Activated CD4-positive, alpha-beta T cell treated with anti-CD3 and anti-CD28 coated beads, Interleukin-2, amount 10 ng/mL, durations not matched to agents 7 days and 5 days (primary cell): ENCODE data around the gene RAI1. TPM values are rescaled to one million over a fixed set of nuclear protein-coding genes. Genes with fewer than 3 reads are reported as not detected.

Source experiments
- CTCF ChIA-PET: fragments of 350-600 bp; sonication (Branson Sonifier 250); formaldehyde crosslinking; loops from one replicate; lab custom pipeline; 2021; ENCODE audit warnings: antibody characterized with exemption; lab: Charles Lee
- POLR2A ChIA-PET: fragments of 350-600 bp; sonication (Branson Sonifier 250); formaldehyde crosslinking; loops from one replicate; lab custom pipeline; 2021; ENCODE audit warnings: antibody characterized with exemption; lab: Charles Lee
- DNase-seq: peaks from one replicate; pipeline ENCODE4 v3.0.0-alpha.2; 2020
- H3K27ac Mint-ChIP-seq: one replicate; pipeline ENCODE4 v1.8.0; 2021; ENCODE audit warnings: mild to moderate bottlenecking, moderate library complexity, mixed read lengths
- H3K27me3 Mint-ChIP-seq: one replicate; pipeline ENCODE4 v1.8.0; 2021; ENCODE audit warnings: mixed read lengths
- H3K36me3 Mint-ChIP-seq: one replicate; pipeline ENCODE4 v1.8.0; 2021; ENCODE audit warnings: low read depth, mixed read lengths
- H3K4me1 Mint-ChIP-seq: one replicate; pipeline ENCODE4 v1.8.0; 2021; ENCODE audit warnings: mixed read lengths
- H3K4me3 Mint-ChIP-seq: one replicate; pipeline ENCODE4 v1.8.0; 2021; ENCODE audit warnings: mild to moderate bottlenecking, moderate library complexity, mixed read lengths
- H3K9me3 Mint-ChIP-seq: one replicate; pipeline ENCODE4 v1.8.0; 2021; ENCODE audit warnings: mixed read lengths
- total RNA-seq, 2 experiments: library from RNA; stranded (reverse); gene quantifications; one replicate each; pipeline ENCODE4 v1.2.3, GENCODE V29; 2021

Gene RAI1
- total RNA-seq, 2 experiments from 2014 or later, result 18.1 to 18.5 TPM

- POLR2A ChIA-PET, result interaction anchor here (0.7 kb wide), 1 partner anchor 15 kb away, joined by 3 read pairs; no protein-coding TSS in a partner anchor
- H3K27ac Mint-ChIP-seq, result no peak overlapping the region
Observed at GRCh38 chr17:17845046-17845775, 164.0 kb downstream of the RAI1 start.

GRCh38 chr17:17846003-17846402 is 164.7 kb downstream of the RAI1 start:
- Mint-ChIP-seq H3K27me3 (no peaks in the 10 kb centered on the region), H3K27ac (peak overlapping the region; percentile 25), H3K4me3 (no peak overlapping the region), H3K4me1 (peaks cover 53% of the 10 kb centered on the region), H3K36me3 (peaks cover 9% of the 10 kb centered on the region), H3K9me3 (no peaks in the 10 kb centered on the region)
- DNase-seq, result no peak
- ChIA-PET CTCF (interaction anchor here (0.6 to 1.3 kb wide), 5 partner anchors 9 to 33 kb away, joined by 3 to 5 read pairs (median 4); no protein-coding TSS in a partner anchor), POLR2A (no interaction called here)

More at GRCh38 chr17:17845046-17845775, 164.0 kb downstream of the RAI1 start:
- Mint-ChIP-seq H3K27me3 (no peaks in the 10 kb centered on the region), H3K4me3 (no peak overlapping the region), H3K4me1 (peaks cover 49% of the 10 kb centered on the region), H3K9me3 (no peaks in the 10 kb centered on the region), H3K36me3 (peaks cover 7% of the 10 kb centered on the region)
- CTCF ChIA-PET, result interaction anchor here (0.6 to 1.3 kb wide), 5 partner anchors 9 to 170 kb away, joined by 3 to 5 read pairs (median 4); no protein-coding TSS in a partner anchor
- DNase-seq, result no peak

- peaks cover 9% of the 10 kb centered on the region for H3K36me3 Mint-ChIP-seq
- no peak for DNase-seq
- H3K27me3 Mint-ChIP-seq, result no peaks in the 10 kb centered on the region
- ChIA-PET POLR2A (no interaction called here), CTCF (interaction anchor here (4.9 kb wide), 1 partner anchor 9 kb away, joined by 32 read pairs; the partner anchor contains the start of gene SREBF1)
- no peaks in the 10 kb centered on the region for H3K9me3 Mint-ChIP-seq
- H3K4me3 Mint-ChIP-seq, result no peak overlapping the region
- H3K27ac Mint-ChIP-seq, result peak overlapping the region; percentile 62
- H3K4me1 Mint-ChIP-seq, result peaks cover 57% of the 10 kb centered on the region
Observed at GRCh38 chr17:17846645-17847044, 165.4 kb downstream of the RAI1 start.

DNA sequence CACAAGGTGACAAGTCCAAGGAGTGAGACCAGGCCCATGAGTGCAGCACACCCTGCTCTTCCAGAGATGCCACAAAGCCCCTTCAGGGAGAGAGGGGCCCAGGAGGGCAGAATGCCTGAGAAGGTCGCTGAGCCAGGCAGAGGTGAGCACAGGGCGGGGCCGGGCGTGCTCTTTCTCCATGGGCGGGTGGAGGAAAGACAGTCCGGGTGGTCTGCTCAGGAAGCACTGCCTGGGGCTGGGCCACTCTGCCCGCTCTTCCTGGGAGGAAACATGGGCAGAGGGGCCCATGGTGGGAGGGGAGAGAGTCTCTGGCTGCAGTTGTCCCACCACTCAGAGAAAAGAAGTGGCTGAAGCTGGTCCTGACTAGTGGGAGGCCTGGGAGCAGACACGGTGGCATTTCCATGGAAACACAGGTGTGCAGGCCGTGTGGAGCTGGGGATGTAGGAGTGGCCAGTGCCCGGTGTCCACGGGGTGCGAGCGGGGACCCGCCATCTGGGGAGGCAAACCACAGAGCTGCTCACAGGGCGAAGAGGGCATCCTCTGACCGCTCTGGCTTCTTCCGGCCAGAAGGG is 165.9 kb downstream of the RAI1 start:
- H3K4me3 Mint-ChIP-seq, result no peak overlapping the region
- POLR2A ChIA-PET, result no interaction called here
- no peaks in the 10 kb centered on the region for H3K9me3 Mint-ChIP-seq
- peak overlapping the region; percentile 62 for H3K27ac Mint-ChIP-seq
- H3K27me3 Mint-ChIP-seq, result no peaks in the 10 kb centered on the region
- peaks cover 13% of the 10 kb centered on the region for H3K36me3 Mint-ChIP-seq
- CTCF ChIA-PET, result interaction anchor here (1.3 to 4.9 kb wide), 3 partner anchors 10 to 178 kb away, joined by 3 to 32 read pairs (median 12); partner anchors contain the start of gene SREBF1
- no peak for DNase-seq
- H3K4me1 Mint-ChIP-seq, result peaks cover 62% of the 10 kb centered on the region

- no peak for DNase-seq
- peaks cover 65% of the 10 kb centered on the region for H3K4me1 Mint-ChIP-seq
- peaks cover 15% of the 10 kb centered on the region for H3K36me3 Mint-ChIP-seq
- H3K4me3 Mint-ChIP-seq, result no peak overlapping the region
- ChIA-PET CTCF (interaction anchor here (1.1 to 4.9 kb wide), 6 partner anchors 10 to 186 kb away, joined by 3 to 32 read pairs (median 8); partner anchors contain the start of gene SREBF1), POLR2A (interaction anchor here (1.0 kb wide), 1 partner anchor 11 kb away, joined by 3 read pairs; the partner anchor contains the start of gene SREBF1)
- H3K27me3 Mint-ChIP-seq, result no peaks in the 10 kb centered on the region
- H3K9me3 Mint-ChIP-seq, result no peaks in the 10 kb centered on the region
- peak overlapping the region; percentile 62 for H3K27ac Mint-ChIP-seq
Observed at GRCh38 chr17:17847726-17848125, 166.5 kb downstream of the RAI1 start.

GRCh38 chr17:17848311-17849082 is 167.2 kb downstream of the RAI1 start:
- DNase-seq, result no peak
- peaks cover 16% of the 10 kb centered on the region for H3K36me3 Mint-ChIP-seq
- H3K4me1 Mint-ChIP-seq, result peaks cover 69% of the 10 kb centered on the region
- H3K4me3 Mint-ChIP-seq, result peak overlapping the region; percentile 63
- ChIA-PET CTCF (interaction anchor here (1.1 to 4.9 kb wide), 10 partner anchors 11 to 185 kb away, joined by 3 to 32 read pairs (median 4); partner anchors contain the start of gene SREBF1), POLR2A (interaction anchor here (1.0 to 1.5 kb wide), 2 partner anchors 10 to 12 kb away, joined by 3 to 6 read pairs; partner anchors contain the start of gene SREBF1)
- no peaks in the 10 kb centered on the region for H3K27me3 Mint-ChIP-seq
- no peaks in the 10 kb centered on the region for H3K9me3 Mint-ChIP-seq
- H3K27ac Mint-ChIP-seq, result peak overlapping the region; percentile 96

- Mint-ChIP-seq H3K36me3 (peaks cover 18% of the 10 kb centered on the region), H3K4me3 (peak overlapping the region; percentile 63), H3K27me3 (no peaks in the 10 kb centered on the region), H3K9me3 (no peaks in the 10 kb centered on the region), H3K4me1 (peaks cover 77% of the 10 kb centered on the region), H3K27ac (peak overlapping the region; percentile 96)
- peak; percentile 92 for DNase-seq
- POLR2A ChIA-PET, result interaction anchor here (1.5 to 1.6 kb wide), 2 partner anchors 11 to 13 kb away, joined by 6 to 7 read pairs; no protein-coding TSS in a partner anchor
- CTCF ChIA-PET, result interaction anchor here (0.8 to 4.9 kb wide), 12 partner anchors 11 to 184 kb away, joined by 3 to 32 read pairs (median 3); partner anchors contain the start of gene SREBF1
Observed at GRCh38 chr17:17849147-17849820, 168.0 kb downstream of the RAI1 start.

GRCh38 chr17:17849845-17850373 is 168.7 kb downstream of the RAI1 start:
- Mint-ChIP-seq H3K4me1 (peaks cover 81% of the 10 kb centered on the region), H3K27me3 (no peaks in the 10 kb centered on the region), H3K27ac (peak overlapping the region; percentile 96), H3K4me3 (peak overlapping the region; percentile 22), H3K36me3 (peaks cover 18% of the 10 kb centered on the region), H3K9me3 (no peaks in the 10 kb centered on the region)
- CTCF ChIA-PET, result interaction anchor here (0.6 to 4.9 kb wide), 11 partner anchors 10 to 494 kb away, joined by 3 to 32 read pairs (median 4); partner anchors contain the start of gene SREBF1
- POLR2A ChIA-PET, result interaction anchor here (1.5 to 1.6 kb wide), 2 partner anchors 11 to 14 kb away, joined by 6 to 7 read pairs; no protein-coding TSS in a partner anchor
- DNase-seq, result peak; percentile 81

DNA sequence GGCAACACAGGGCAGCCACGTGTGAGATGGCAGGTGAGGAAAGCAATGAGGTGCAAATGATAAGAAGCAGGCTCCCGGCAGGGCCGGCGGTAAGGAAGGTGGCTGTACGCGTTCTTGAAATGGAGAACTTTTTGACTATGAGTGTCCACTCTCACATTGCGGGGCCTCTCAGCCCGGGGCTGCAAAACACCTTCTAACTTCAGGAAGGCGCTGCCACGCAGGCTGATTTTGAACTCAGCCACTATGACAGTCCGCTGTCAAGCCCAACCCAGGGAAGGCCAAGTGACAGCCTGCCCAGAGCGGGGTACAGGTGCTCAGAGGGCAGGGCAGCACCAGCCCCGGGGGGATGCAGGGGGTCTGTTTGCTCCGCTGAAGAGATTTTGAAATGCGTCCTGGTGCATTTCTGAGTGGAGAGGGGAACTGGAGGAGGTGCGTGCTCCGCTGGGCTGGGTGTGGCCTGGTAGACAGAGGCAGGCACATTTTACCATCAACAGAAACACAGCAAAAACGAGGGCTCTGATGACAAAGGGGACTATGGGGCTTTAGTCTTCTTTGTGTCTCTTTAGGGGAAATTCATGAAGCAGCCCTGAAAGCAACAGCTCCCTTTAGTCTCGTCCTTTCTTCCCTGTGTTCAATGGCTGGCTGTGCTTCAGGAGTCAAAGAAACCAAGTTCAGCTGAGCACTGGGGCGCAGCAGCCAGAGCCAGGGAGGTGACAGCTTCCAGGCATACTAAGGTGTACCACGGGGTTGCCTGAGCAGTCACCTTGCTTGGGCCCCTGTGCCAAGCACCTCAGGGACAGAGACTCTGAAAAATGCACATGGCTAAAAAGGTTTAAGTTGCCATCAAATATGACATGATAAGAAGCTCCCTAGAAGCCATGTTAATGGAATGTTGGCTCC is 170.1 kb downstream of the RAI1 start:
- Mint-ChIP-seq H3K4me3 (peak overlapping the region; percentile 10), H3K27me3 (no peaks in the 10 kb centered on the region), H3K9me3 (no peaks in the 10 kb centered on the region), H3K36me3 (peaks cover 18% of the 10 kb centered on the region), H3K27ac (peak overlapping the region; percentile 96), H3K4me1 (peaks cover 92% of the 10 kb centered on the region)
- CTCF ChIA-PET, result interaction anchor here (2.9 to 4.9 kb wide), 2 partner anchors 14 kb away, joined by 15 to 32 read pairs; partner anchors contain the start of gene SREBF1
- DNase-seq, result no peak
- POLR2A ChIA-PET, result no interaction called here

GRCh38 chr17:17852930-17853329 is 171.7 kb downstream of the RAI1 start:
- no peaks in the 10 kb centered on the region for H3K27me3 Mint-ChIP-seq
- H3K4me3 Mint-ChIP-seq, result no peak overlapping the region
- H3K9me3 Mint-ChIP-seq, result no peaks in the 10 kb centered on the region
- no peak for DNase-seq
- peaks cover 24% of the 10 kb centered on the region for H3K36me3 Mint-ChIP-seq
- H3K27ac Mint-ChIP-seq, result no peak overlapping the region
- H3K4me1 Mint-ChIP-seq, result peaks cover 83% of the 10 kb centered on the region
- ChIA-PET CTCF (interaction anchor here (0.7 to 3.4 kb wide), 8 partner anchors 9 to 181 kb away, joined by 3 to 15 read pairs (median 4); partner anchors contain the start of gene SREBF1), POLR2A (no interaction called here)
